Transverse colon (tissue), 4 donors: ENCODE measurements around the gene MBNL2. TPM values are rescaled to one million over a fixed set of nuclear protein-coding genes. Genes with fewer than 3 reads are reported as not detected.

Source experiments
- DNase-seq: peaks from one replicate; pipeline ENCODE4 v3.0.0-alpha.2; 2019
- H3K27ac ChIP-seq, 4 donors: fragments of 200-600 bp; sonication (generic); 2 replicates each; pipeline ENCODE4 v1.5.1; 2016 to 2018; ENCODE audit warnings: inconsistent platforms in 4 of 4
- H3K27me3 ChIP-seq: fragments of 200-600 bp; sonication (generic); 2 replicates; pipeline ENCODE4 v1.5.1; 2017; ENCODE audit warnings: inconsistent platforms
- H3K36me3 ChIP-seq, 4 donors: fragments of 200-600 bp; sonication (generic); 2 replicates each; pipeline ENCODE4 v1.5.1; 2017 to 2019; ENCODE audit warnings: inconsistent platforms in 4 of 4
- H3K4me1 ChIP-seq, 4 donors: fragments of 200-600 bp; sonication (generic); 2 replicates each; pipeline ENCODE4 v1.5.1; 2017 to 2020; ENCODE audit warnings: inconsistent platforms in 4 of 4
- H3K4me3 ChIP-seq, 4 donors: fragments of 200-600 bp; sonication (generic); 1 replicate in 1 of 4; 2 replicates in 3 of 4; pipeline versions ENCODE4 v1.5.1 to v1.6.1; 2017 to 2019; ENCODE audit warnings: inconsistent platforms in 4 of 4
- H3K9me3 ChIP-seq, 2 donors: fragments of 200-600 bp; sonication (generic); 2 replicates each; pipeline ENCODE4 v1.5.1; 2017 to 2019; ENCODE audit warnings: inconsistent platforms in 2 of 2
- CTCF ChIP-seq, 5 experiments: fragments of 200-600 bp in 3 of 5; fragments of 450-650 bp in 2 of 5; sonication (generic) in 3 of 5; IDR thresholded peaks; 1 replicate in 2 of 5; 2 replicates in 3 of 5; pipeline ENCODE4 v1.5.1; 2016 to 2017; ENCODE audit warnings: antibody characterized with exemption in 5 of 5, inconsistent platforms in 3 of 5, mild to moderate bottlenecking in 2 of 5, moderate library complexity in 1 of 5
- EP300 ChIP-seq: sonication (generic); formaldehyde crosslinking; IDR thresholded peaks from one replicate; pipeline ENCODE4 v1.6.1; 2017; ENCODE audit warnings: antibody characterized with exemption, low read depth
- POLR2A ChIP-seq: fragments of 450-650 bp; IDR thresholded peaks from one replicate; pipeline ENCODE4 v1.6.1; 2016; ENCODE audit warnings: antibody characterized with exemption, mild to moderate bottlenecking, moderate library complexity
- POLR2AphosphoS5 ChIP-seq, 3 donors: sonication (generic); formaldehyde crosslinking; IDR thresholded peaks; one replicate each; pipeline ENCODE4 v1.6.1; 2016; ENCODE audit warnings: antibody characterized with exemption in 3 of 3
- WGBS, 2 donors: methylation state at CpG; one replicate each; pipeline ENCODE4 v1.1.5; 2018; ENCODE audit warnings: low coverage in 1 of 2; 5-methylcytosine and 5-hydroxymethylcytosine counted together
- in situ Hi-C, 4 donors: fragments of 200-750 bp; cut with MboI; loops; one replicate each; pipeline versions ENCODE4 v1.15.0 to v1.15.1; 2017; ENCODE audit warnings: low sequenced_read_pairs in 3 of 4, low pct_ligation_motif_present in 1 of 4, low pct_unique_long_range_greater_than_20kb in 1 of 4
- intact Hi-C: fragments of 100-400 bp; cut with DNase I; formaldehyde crosslinking; loops from one replicate; pipeline ENCODE4 v1.15.1; 2023; ENCODE audit warnings: low total_unique reads
- total RNA-seq, 4 donors: library from RNA; depleted of rRNA; stranded (reverse); fragments of >200 nt; gene quantifications; one replicate each; pipeline ENCODE4 v1.1.0, GENCODE V29; 2016

Gene MBNL2
- total RNA-seq, 4 donors from 2014 or later = 26.9 to 53.7 (median 46.1) TPM

DNA sequence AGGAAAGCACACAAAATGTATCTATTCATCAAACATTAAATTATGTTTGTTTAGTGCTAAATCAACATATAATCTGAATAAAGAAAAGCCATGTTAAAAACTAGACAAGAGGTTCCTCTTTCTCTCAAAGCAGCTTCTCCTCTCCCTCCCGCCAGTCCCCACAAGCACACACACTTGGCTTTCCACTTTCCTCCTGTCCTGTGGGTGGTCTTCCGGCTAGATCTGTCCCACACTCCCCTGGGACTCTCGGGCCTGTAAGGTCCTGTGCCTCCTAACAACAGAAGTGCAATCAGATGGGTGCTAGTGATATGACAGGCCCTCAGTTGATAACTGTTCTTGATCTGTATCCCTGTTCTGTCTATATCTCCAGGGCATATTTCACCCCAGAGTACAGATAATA, 166.2 kb downstream of the MBNL2 start:
- intact Hi-C loops = no loop called here
- no peaks in the 10 kb centered on the region for H3K9me3 ChIP-seq
- no peak overlapping the region for H3K4me3 ChIP-seq
- peaks cover 0 to 6% (median 0%) of the 10 kb centered on the region in 4 donors for H3K4me1 ChIP-seq
- peaks cover 0 to 20% (median 0%) of the 10 kb centered on the region in 4 donors for H3K36me3 ChIP-seq
- in situ Hi-C loops = no loop called here
- H3K27ac ChIP-seq = peak overlapping the region in 1 of 4 donors; percentile 3
- 64 to 80% methylated on average over 1 to 3 of the region's 3 CpGs for WGBS, 2 donors
- DNase-seq = no peak
- no peaks in the 10 kb centered on the region for H3K27me3 ChIP-seq
- TF ChIP-seq EP300 = no peak
- no peak for TF ChIP-seq POLR2A
- no peak for TF ChIP-seq POLR2AphosphoS5 (IDR thresholded peaks at IDR 0.05)
- no peak for TF ChIP-seq CTCF (IDR thresholded peaks at IDR 0.05)

GRCh38 chr13:97390941-97391600, 168.9 kb downstream of the MBNL2 start:
- H3K4me3 ChIP-seq = no peak overlapping the region
- no peaks in the 10 kb centered on the region for H3K9me3 ChIP-seq
- no peaks in the 10 kb centered on the region for H3K4me1 ChIP-seq
- no peak overlapping the region for H3K27ac ChIP-seq
- in situ Hi-C loops (no loop called here), intact Hi-C loops (no loop called here)
- peaks cover 0 to 24% (median 0%) of the 10 kb centered on the region in 4 donors for H3K36me3 ChIP-seq
- TF ChIP-seq EP300 (no peak), POLR2A (no peak), CTCF (IDR thresholded peaks at IDR 0.05) (no peak), POLR2AphosphoS5 (IDR thresholded peaks at IDR 0.05) (no peak)
- 76 to 81% methylated on average over 3 of the region's 3 CpGs for WGBS, 2 donors
- H3K27me3 ChIP-seq = no peaks in the 10 kb centered on the region
- no peak for DNase-seq

DNA sequence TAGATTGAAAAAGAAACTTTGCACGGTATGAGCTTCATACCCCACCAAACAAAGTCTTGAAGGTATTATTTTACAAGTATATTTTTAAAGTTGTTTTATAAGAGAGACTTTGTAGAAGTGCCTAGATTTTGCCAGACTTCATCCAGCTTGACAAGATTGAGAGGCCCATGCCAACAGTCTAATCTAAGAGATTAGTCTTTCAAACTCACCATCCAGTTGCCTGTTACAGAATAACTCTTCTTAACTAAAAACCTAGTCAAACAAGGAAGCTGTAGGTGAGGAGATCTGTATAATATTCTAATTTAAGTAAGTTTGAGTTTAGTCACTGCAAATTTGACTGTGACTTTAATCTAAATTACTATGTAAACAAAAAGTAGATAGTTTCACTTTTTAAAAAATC, 169.9 kb downstream of the MBNL2 start:
- DNase-seq = no peak
- Histone ChIP-seq H3K4me1 (peaks cover 0 to 1% (median 0%) of the 10 kb centered on the region in 4 donors), H3K36me3 (peaks cover 0 to 24% (median 0%) of the 10 kb centered on the region in 4 donors), H3K9me3 (no peaks in the 10 kb centered on the region), H3K27me3 (no peaks in the 10 kb centered on the region), H3K27ac (no peak overlapping the region), H3K4me3 (no peak overlapping the region)
- in situ Hi-C loops (no loop called here), intact Hi-C loops (no loop called here)
- 75 to 81% methylated on average over 1 of the region's 1 CpG for WGBS, 2 donors
- TF ChIP-seq POLR2A = no peak
- TF ChIP-seq POLR2AphosphoS5 (IDR thresholded peaks at IDR 0.05) = no peak
- no peak for TF ChIP-seq CTCF (IDR thresholded peaks at IDR 0.05)
- TF ChIP-seq EP300 = no peak

DNA sequence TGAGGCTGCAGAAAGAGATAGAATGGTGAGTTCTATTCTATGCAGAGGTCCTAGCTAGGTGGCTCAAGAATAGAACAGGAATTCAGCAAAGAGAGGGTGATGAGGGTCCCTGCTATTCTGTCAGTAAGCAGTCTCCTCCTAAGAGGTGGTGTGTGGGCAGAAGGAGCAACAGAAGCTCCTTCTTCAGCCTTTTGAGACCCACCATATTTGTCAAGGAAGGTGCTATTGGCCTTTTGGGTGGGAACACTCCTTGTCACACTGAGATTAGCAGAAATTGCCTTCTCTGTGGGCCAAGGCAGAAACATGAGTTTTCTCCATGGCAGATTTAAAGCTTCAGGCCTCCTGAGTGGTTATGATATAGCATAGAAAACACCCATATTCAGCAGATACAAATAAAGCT, 172.4 kb downstream of the MBNL2 start:
- peaks cover 0 to 24% (median 0%) of the 10 kb centered on the region in 4 donors for H3K36me3 ChIP-seq
- TF ChIP-seq CTCF (IDR thresholded peaks at IDR 0.05) (no peak), EP300 (no peak), POLR2A (no peak), POLR2AphosphoS5 (IDR thresholded peaks at IDR 0.05) (no peak)
- H3K27me3 ChIP-seq = no peaks in the 10 kb centered on the region
- DNase-seq = no peak
- H3K9me3 ChIP-seq = no peaks in the 10 kb centered on the region
- H3K4me3 ChIP-seq = no peak overlapping the region
- intact Hi-C loops (no loop called here), in situ Hi-C loops (no loop called here)
- peaks cover 0 to 4% (median 0%) of the 10 kb centered on the region in 4 donors for H3K4me1 ChIP-seq
- H3K27ac ChIP-seq = no peak overlapping the region
